Hepatocyte (in vitro differentiated cells): ENCODE results near the gene CCDC187. TPM values are rescaled to one million over a fixed set of nuclear protein-coding genes. Genes with fewer than 3 reads are reported as not detected.

Experiments
- DNase-seq: peaks from one replicate; pipeline ENCODE4 v3.0.0-alpha.2; 2016; ENCODE audit warnings: low spot score
- H2AFZ ChIP-seq: fragments of 200-600 bp; sonication (generic); 2 replicates; pipeline ENCODE4 v1.6.0; 2016; ENCODE audit warnings: antibody characterized with exemption, mild to moderate bottlenecking
- H3K27ac ChIP-seq: fragments of 200-600 bp; sonication (generic); 2 replicates; pipeline ENCODE4 v1.5.1; 2016; ENCODE audit warnings: mild to moderate bottlenecking
- H3K27me3 ChIP-seq: fragments of 200-600 bp; sonication (generic); 2 replicates; pipeline ENCODE4 v1.6.1; 2016
- H3K36me3 ChIP-seq: fragments of 200-600 bp; sonication (generic); replicated peaks from 2 replicates; pipeline ENCODE4 v1.5.1; 2016; ENCODE audit warnings: low read depth; ENCODE audit not compliant: insufficient read depth
- H3K4me1 ChIP-seq: fragments of 200-600 bp; sonication (generic); 2 replicates; pipeline ENCODE4 v1.5.1; 2016; ENCODE audit warnings: mild to moderate bottlenecking, moderate library complexity; ENCODE audit not compliant: insufficient read depth
- H3K4me2 ChIP-seq: fragments of 200-600 bp; sonication (generic); 2 replicates; pipeline ENCODE4 v1.6.0; 2016
- H3K4me3 ChIP-seq: fragments of 200-600 bp; sonication (generic); 2 replicates; pipeline ENCODE4 v1.5.1; 2016; ENCODE audit warnings: mild to moderate bottlenecking
- H3K79me2 ChIP-seq: fragments of 200-600 bp; sonication (generic); 2 replicates; pipeline ENCODE4 v1.6.0; 2017; ENCODE audit warnings: mild to moderate bottlenecking
- H3K9me2 ChIP-seq: fragments of 200-600 bp; sonication (generic); replicated peaks from 2 replicates; pipeline ENCODE4 v1.6.0; 2017; ENCODE audit warnings: mild to moderate bottlenecking; ENCODE audit not compliant: insufficient read depth
- H3K9me3 ChIP-seq: fragments of 200-600 bp; sonication (generic); 2 replicates; pipeline ENCODE4 v1.5.1; 2016; ENCODE audit warnings: low read depth, mild to moderate bottlenecking
- H4K20me1 ChIP-seq: fragments of 200-600 bp; sonication (generic); 2 replicates; pipeline ENCODE4 v1.6.0; 2016; ENCODE audit warnings: mild to moderate bottlenecking; ENCODE audit not compliant: insufficient read depth, poor library complexity, severe bottlenecking
- CTCF ChIP-seq: fragments of 200-600 bp; sonication (generic); IDR thresholded peaks from 2 replicates; pipeline ENCODE4 v1.5.1; 2016; ENCODE audit warnings: antibody characterized with exemption, mild to moderate bottlenecking; ENCODE audit not compliant: poor library complexity
- EZH2 ChIP-seq: fragments of 200-600 bp; sonication (generic); IDR thresholded peaks from 2 replicates; pipeline ENCODE4 v1.6.1; 2016; ENCODE audit warnings: antibody characterized with exemption, mild to moderate bottlenecking, borderline replicate concordance
- EZH2phosphoT487 ChIP-seq: fragments of 200-600 bp; sonication (generic); IDR thresholded peaks from one replicate; pipeline ENCODE4 v1.6.1; 2018; ENCODE audit warnings: antibody characterized with exemption, mild to moderate bottlenecking, low read depth, moderate library complexity; ENCODE audit not compliant: unreplicated experiment, severe bottlenecking
- WGBS: methylation state at CpG from one replicate; pipeline ENCODE4 v1.1.6; 2016; ENCODE audit warnings: low lambda C conversion rate; ENCODE audit errors: missing lambda C conversion rate; 5-methylcytosine and 5-hydroxymethylcytosine counted together
- polyA plus RNA-seq: library from polyadenylated mRNA; unstranded; fragments of >200 nt; fragmentation: Nextera tagmentation; extraction: Ambion mirVana; gene quantifications from 2 replicates; pipeline ENCODE4 v1.2.1, GENCODE V29; 2016
- total RNA-seq: library from RNA; depleted of rRNA; stranded (reverse); fragments of >200 nt; gene quantifications from 2 replicates; pipeline ENCODE4 v1.2.3, GENCODE V29; 2014

The CCDC187 gene
- total and polyA plus RNA-seq, 2 experiments from 2014 or later: 0.60 to 0.75 TPM

- Histone ChIP-seq H2AFZ (no peak overlapping the region), H3K27ac (peak overlapping the region; percentile 86), H4K20me1 (no peaks in the 10 kb centered on the region), H3K4me3 (no peak overlapping the region), H3K79me2 (no peaks in the 10 kb centered on the region), H3K4me1 (peaks cover 27% of the 10 kb centered on the region), H3K36me3 (no peaks in the 10 kb centered on the region), H3K4me2 (peak overlapping the region; percentile 95), H3K9me2 (no peaks in the 10 kb centered on the region), H3K27me3 (no peaks in the 10 kb centered on the region), H3K9me3 (no peaks in the 10 kb centered on the region)
- TF ChIP-seq EZH2phosphoT487: no peak
- no peak for DNase-seq
- 89% methylated on average over 21 of the region's 23 CpGs for WGBS
Measured at GRCh38 chr9:136343121-136343883, 39.4 kb upstream of the CCDC187 start.

- Histone ChIP-seq H3K4me2 (peak overlapping the region; percentile 95), H3K9me3 (no peaks in the 10 kb centered on the region), H3K4me1 (peaks cover 27% of the 10 kb centered on the region), H3K4me3 (no peak overlapping the region), H3K79me2 (no peaks in the 10 kb centered on the region), H3K27me3 (no peaks in the 10 kb centered on the region), H3K36me3 (no peaks in the 10 kb centered on the region), H3K9me2 (no peaks in the 10 kb centered on the region), H4K20me1 (no peaks in the 10 kb centered on the region), H2AFZ (no peak overlapping the region), H3K27ac (peak overlapping the region; percentile 86)
- TF ChIP-seq EZH2: no peak
- peak; percentile 20 for TF ChIP-seq CTCF
- peak; percentile 91 for DNase-seq
- 30% methylated on average over 28 of the region's 60 CpGs for WGBS
Measured at GRCh38 chr9:136342181-136343120, 38.6 kb upstream of the CCDC187 start.

DNA sequence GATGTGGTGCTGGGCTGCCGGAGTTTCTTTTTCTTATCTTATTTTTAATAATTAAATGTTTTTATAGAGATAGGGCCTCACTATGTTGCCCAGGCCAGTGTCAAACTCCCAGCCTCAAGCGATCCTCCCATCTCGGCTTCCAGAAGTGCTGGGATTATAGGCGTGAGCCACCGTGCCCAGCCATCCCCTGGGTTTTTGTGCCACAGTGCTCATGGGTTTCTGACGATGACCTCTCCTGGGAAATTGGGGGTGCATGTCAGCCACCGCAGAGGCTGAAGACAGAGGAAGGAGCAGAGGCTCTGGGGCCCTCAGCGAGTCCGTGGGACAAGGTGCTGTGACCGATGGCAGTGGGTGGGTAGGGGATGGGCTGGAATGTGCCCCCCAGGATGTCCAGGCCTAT, 37.9 kb upstream of the CCDC187 start:
- DNase-seq: no peak
- peak overlapping the region; percentile 83 for H3K27ac ChIP-seq
- H3K4me3 ChIP-seq: no peak overlapping the region
- H3K4me2 ChIP-seq: peak overlapping the region; percentile 95
- peaks cover 27% of the 10 kb centered on the region for H3K4me1 ChIP-seq
- no peaks in the 10 kb centered on the region for H3K9me3 ChIP-seq
- no peak overlapping the region for H2AFZ ChIP-seq
- H3K27me3 ChIP-seq: no peaks in the 10 kb centered on the region
- no peaks in the 10 kb centered on the region for H3K36me3 ChIP-seq
- WGBS: 95% methylated on average over 10 of the region's 10 CpGs
- no peaks in the 10 kb centered on the region for H3K9me2 ChIP-seq
- H3K79me2 ChIP-seq: no peaks in the 10 kb centered on the region
- no peaks in the 10 kb centered on the region for H4K20me1 ChIP-seq
- no peak for TF ChIP-seq EZH2

DNA sequence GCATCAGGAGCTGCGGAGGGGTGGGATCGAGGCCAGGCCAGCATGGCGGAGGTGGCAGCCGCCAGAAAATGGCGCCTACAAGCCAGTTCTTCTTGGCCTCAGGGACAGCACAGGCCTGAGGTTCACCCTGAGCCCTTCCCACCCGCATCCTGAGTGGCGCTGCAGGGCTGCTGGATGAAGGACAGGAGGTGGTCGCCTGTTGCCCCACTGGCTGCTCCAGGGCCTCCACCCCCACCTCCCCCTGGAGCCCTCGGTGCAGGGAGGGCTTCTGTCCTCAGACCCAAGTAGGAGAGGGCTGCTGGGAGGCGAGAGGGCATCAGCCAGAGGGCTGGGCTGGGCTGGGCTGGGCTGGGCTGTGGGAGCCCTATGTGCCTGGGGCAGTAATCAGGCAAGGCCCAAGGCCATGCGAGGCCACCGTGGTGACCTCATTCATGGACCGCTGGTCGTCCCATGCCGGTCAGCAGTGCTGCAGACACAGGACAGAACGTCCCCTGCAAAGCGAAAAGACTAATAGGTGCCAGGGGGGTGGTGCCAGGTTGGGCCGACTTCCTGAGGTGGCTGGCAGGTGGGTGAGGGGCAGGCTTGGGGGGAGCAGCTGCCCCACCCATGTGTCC, 37.3 kb upstream of the CCDC187 start:
- no peaks in the 10 kb centered on the region for H3K9me3 ChIP-seq
- no peaks in the 10 kb centered on the region for H4K20me1 ChIP-seq
- TF ChIP-seq EZH2 (no peak), CTCF (no peak), EZH2phosphoT487 (no peak)
- H3K27ac ChIP-seq: no peak overlapping the region
- no peak overlapping the region for H3K4me3 ChIP-seq
- peaks cover 22% of the 10 kb centered on the region for H3K4me1 ChIP-seq
- H3K36me3 ChIP-seq: no peaks in the 10 kb centered on the region
- H2AFZ ChIP-seq: no peak overlapping the region
- no peaks in the 10 kb centered on the region for H3K9me2 ChIP-seq
- H3K4me2 ChIP-seq: no peak overlapping the region
- 94% methylated on average over 13 of the region's 18 CpGs for WGBS
- H3K79me2 ChIP-seq: no peaks in the 10 kb centered on the region
- no peak for DNase-seq
- no peaks in the 10 kb centered on the region for H3K27me3 ChIP-seq
